ENCODE data around the gene PKHD1. TPM values are rescaled to one million over a fixed set of nuclear protein-coding genes. Genes with fewer than 3 reads are reported as not detected.
"Not testable (repeated sequence)": the region's sequence is repeated elsewhere in the genome, so short reads cannot be mapped to it uniquely, and the experiment has no call there.

Gene PKHD1
- total RNA-seq, 4 donors from 2014 or later: 0.04 to 0.32 (median 0.22) TPM; not detected in 1

DNA sequence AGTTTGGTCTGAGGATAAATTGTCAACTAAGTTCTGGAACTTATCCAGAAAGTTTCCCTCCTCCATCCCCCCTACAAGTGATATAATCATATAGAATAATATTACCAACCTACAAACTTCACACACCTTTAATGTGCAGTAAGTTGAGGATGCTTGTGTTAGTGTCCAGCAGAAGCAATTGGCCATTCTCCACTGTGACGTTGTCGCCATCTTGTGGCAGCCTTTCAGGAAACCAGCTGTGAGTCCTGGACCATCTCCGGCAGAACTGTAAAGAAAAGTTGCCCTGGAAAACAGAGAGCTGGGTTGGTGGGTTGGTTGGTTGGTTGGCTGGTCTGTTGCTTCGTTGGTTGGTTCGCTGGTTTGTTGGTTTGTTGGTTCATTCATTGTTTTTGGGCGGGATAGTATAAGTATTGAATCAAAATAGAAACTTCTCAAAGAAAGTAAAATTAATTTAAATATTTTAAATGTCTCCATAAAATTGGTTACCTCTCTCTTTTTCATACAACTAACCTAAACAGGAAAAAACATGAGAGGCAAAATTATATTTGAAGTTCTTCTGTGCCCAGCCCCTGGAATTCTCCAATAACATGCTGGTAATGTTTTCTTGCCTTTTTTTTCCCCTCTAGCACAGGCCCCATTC, 127.5 kb downstream of the PKHD1 start:
- WGBS, 2 donors: 19 to 22% methylated on average over 6 of the region's 6 CpGs
- no peak overlapping the region for H3K4me3 ChIP-seq (ENCODE audit: low read depth, poor library complexity, severe bottlenecking)
- TF ChIP-seq POLR2A (IDR thresholded peaks at IDR 0.05) (no peak), CTCF (IDR thresholded peaks at IDR 0.05) (no peak)
- peak; percentile 67 to 88 for DNase-seq (ENCODE audit: low spot score in 2 of 2)
- intact Hi-C loops (cut with DNase I; ENCODE audit: low total_unique reads): loop anchor here (10.0 kb wide), 1 partner anchor 125 kb away; no protein-coding TSS in a partner anchor

- DNase-seq (ENCODE audit: low spot score in 2 of 2): no peak
- intact Hi-C loops (cut with DNase I; ENCODE audit: low total_unique reads): no loop called here
- H3K4me3 ChIP-seq (ENCODE audit: low read depth, poor library complexity, severe bottlenecking): no peak overlapping the region
- 61 to 63% methylated on average over 3 of the region's 3 CpGs for WGBS, 2 donors
- TF ChIP-seq CTCF (IDR thresholded peaks at IDR 0.05) (no peak), POLR2A (IDR thresholded peaks at IDR 0.05) (no peak)
Observed at GRCh38 chr6:51954681-51955080, 132.7 kb downstream of the PKHD1 start.

DNA sequence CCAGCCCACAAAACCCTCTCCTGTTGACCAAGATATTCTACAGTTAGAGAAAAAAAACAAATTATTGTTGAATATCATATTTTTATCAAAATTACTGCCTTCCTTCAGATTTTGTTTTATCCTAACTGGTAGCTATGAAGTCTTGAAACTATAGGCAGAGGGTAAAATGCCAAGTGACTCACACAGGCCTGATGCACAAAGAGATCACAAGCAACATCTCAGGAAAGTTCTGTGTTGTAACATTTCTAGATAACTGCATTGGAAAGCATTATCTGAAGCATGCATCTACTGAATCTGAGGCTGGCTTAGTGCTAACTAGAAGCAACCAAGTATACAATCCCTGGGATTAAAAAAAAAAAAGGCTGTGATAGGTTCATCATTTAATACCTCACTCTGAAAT, 134.2 kb downstream of the PKHD1 start:
- no peak for DNase-seq (ENCODE audit: low spot score in 2 of 2)
- no peak for TF ChIP-seq POLR2A (IDR thresholded peaks at IDR 0.05)
- TF ChIP-seq CTCF (IDR thresholded peaks at IDR 0.05): no peak
- H3K4me3 ChIP-seq (ENCODE audit: low read depth, poor library complexity, severe bottlenecking): no peak overlapping the region
- intact Hi-C loops (cut with DNase I; ENCODE audit: low total_unique reads): no loop called here

DNA sequence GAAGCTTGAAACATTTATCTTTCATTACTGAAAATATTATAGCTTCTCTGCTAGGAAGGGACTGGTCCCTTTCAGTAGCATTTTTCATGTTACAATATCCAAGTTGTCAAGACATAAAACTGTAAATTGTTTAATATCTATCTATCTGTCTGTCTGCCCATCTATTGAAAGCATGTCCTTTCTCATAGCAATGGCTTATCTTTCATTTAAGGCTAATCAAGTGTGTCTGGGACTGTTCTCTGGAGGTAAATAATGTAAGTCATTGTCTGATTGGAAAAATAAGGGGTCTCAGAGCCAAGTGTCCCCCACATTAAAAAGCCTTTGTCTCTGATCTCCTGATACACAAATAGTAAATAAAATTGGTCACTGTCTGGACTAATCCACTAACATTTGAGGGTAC, 135.5 kb downstream of the PKHD1 start:
- DNase-seq (ENCODE audit: low spot score in 2 of 2): no peak
- intact Hi-C loops (cut with DNase I; ENCODE audit: low total_unique reads): no loop called here

DNA sequence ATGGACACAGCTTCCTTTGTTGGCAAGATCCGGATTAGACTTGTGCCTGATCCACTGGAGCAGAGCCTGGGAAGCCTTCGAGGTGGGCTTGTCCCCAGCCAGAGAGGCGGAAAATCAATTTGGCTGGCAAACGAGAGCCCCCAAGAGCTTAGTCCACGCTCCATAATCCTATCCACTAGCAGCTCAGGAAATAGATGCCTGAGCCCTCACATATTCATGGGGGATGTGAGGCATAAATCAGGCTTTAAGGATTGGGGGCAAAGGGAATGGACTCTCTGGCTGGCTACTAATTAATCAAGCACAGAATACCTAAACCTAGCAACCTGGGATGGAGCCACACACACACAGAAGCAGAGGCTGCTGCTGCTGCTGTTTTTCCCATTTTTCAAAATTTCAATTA, 137.9 kb downstream of the PKHD1 start:
- no peak for DNase-seq (ENCODE audit: low spot score in 2 of 2)
- no peak for TF ChIP-seq POLR2A (IDR thresholded peaks at IDR 0.05)
- no peak for TF ChIP-seq CTCF (IDR thresholded peaks at IDR 0.05)
- intact Hi-C loops (cut with DNase I; ENCODE audit: low total_unique reads): no loop called here
- 65% methylated on average over 5 of the region's 5 CpGs for WGBS, 2 donors
- no peak overlapping the region for H3K4me3 ChIP-seq (ENCODE audit: low read depth, poor library complexity, severe bottlenecking)

More for the DNA sequence above, 135.5 kb downstream of the PKHD1 start:
- no peak for TF ChIP-seq CTCF (IDR thresholded peaks at IDR 0.05)
- no peak for TF ChIP-seq POLR2A (IDR thresholded peaks at IDR 0.05)
- H3K4me3 ChIP-seq (ENCODE audit: low read depth, poor library complexity, severe bottlenecking): no peak overlapping the region

DNA sequence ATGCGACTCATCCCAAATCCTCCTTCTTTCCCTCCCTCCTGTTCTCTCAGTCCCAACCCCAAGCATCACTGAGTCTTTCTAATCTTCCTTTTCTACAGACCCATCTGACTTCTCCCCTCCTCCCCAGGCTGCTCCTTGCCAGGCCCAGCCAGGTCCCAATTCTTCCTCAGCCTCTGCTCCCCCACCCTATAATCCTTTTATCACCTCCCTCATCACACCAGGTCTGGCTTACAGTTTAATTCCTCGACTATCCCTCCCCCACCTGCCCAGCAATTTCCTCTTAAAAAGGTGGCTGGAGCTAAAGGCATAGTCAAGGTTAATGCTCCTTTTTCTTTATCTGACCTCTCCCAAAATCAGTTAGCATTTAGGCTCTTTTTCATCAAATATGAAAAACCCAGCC, 147.7 kb downstream of the PKHD1 start:
- DNase-seq (ENCODE audit: low spot score in 2 of 2); intact Hi-C loops (cut with DNase I; ENCODE audit: low total_unique reads); H3K4me3 ChIP-seq (ENCODE audit: low read depth, poor library complexity, severe bottlenecking): not testable (repeated sequence)
- 68 to 76% methylated on average over 2 of the region's 2 CpGs for whole genome bisulfite sequencing, 2 donors
